Measurements from ENCODE around the gene PDZK1IP1.
A peak's percentile ranks its signal among the peaks of the same experiment; 100 is the strongest.
"Not testable (repeated sequence)": the region's sequence is repeated elsewhere in the genome, so short reads cannot be mapped to it uniquely, and the experiment has no call there.

PDZK1IP1 gene

GRCh38 chr1:47194311-47194710 lies 4.5 kb upstream of the PDZK1IP1 start:
- Histone ChIP-seq H3K9me3 (no peaks in the 10 kb centered on the region), H3K27me3 (no peaks in the 10 kb centered on the region), H3K36me3 (no peaks in the 10 kb centered on the region), H3K4me3 (ENCODE audit: low read depth, low read length) (no peak overlapping the region), H3K4me1 (no peaks in the 10 kb centered on the region)
- DNase-seq = no peak
- TF ChIP-seq CTCF (IDR thresholded peaks at IDR 0.05; ENCODE audit: low read depth, low read length) = no peak

- H3K4me3 ChIP-seq (ENCODE audit: low read depth, low read length); H3K27me3 ChIP-seq; H3K4me1 ChIP-seq; H3K9me3 ChIP-seq; DNase-seq; H3K36me3 ChIP-seq: not testable (repeated sequence)
Observed at GRCh38 chr1:47193496-47193895, 3.7 kb upstream of the PDZK1IP1 start.

GRCh38 chr1:47192458-47193384 lies 2.9 kb upstream of the PDZK1IP1 start:
- H3K36me3 ChIP-seq = no peaks in the 10 kb centered on the region
- no peak overlapping the region for H3K4me3 ChIP-seq (ENCODE audit: low read depth, low read length)
- H3K9me3 ChIP-seq = no peaks in the 10 kb centered on the region
- no peaks in the 10 kb centered on the region for H3K27me3 ChIP-seq
- no peaks in the 10 kb centered on the region for H3K4me1 ChIP-seq
- TF ChIP-seq CTCF (IDR thresholded peaks at IDR 0.05; ENCODE audit: low read depth, low read length) = peak; percentile 82
- peak; percentile 53 for DNase-seq

- DNase-seq = no peak
- Histone ChIP-seq H3K27me3 (no peaks in the 10 kb centered on the region), H3K9me3 (no peaks in the 10 kb centered on the region), H3K4me3 (ENCODE audit: low read depth, low read length) (no peak overlapping the region), H3K36me3 (no peaks in the 10 kb centered on the region), H3K4me1 (no peaks in the 10 kb centered on the region)
- TF ChIP-seq CTCF (IDR thresholded peaks at IDR 0.05; ENCODE audit: low read depth, low read length) = no peak
Observed at GRCh38 chr1:47191940-47192457, 2.2 kb upstream of the PDZK1IP1 start.

GRCh38 chr1:47190857-47191256 lies 1.0 kb upstream of the PDZK1IP1 start:
- no peaks in the 10 kb centered on the region for H3K4me1 ChIP-seq
- H3K27me3 ChIP-seq = no peaks in the 10 kb centered on the region
- H3K36me3 ChIP-seq = no peaks in the 10 kb centered on the region
- no peak for TF ChIP-seq CTCF (IDR thresholded peaks at IDR 0.05; ENCODE audit: low read depth, low read length)
- no peaks in the 10 kb centered on the region for H3K9me3 ChIP-seq
- H3K4me3 ChIP-seq (ENCODE audit: low read depth, low read length) = no peak overlapping the region
- no peak for DNase-seq

GRCh38 chr1:47190509-47190855 lies 646 bp upstream of the PDZK1IP1 start:
- Histone ChIP-seq H3K36me3 (no peaks in the 10 kb centered on the region), H3K27me3 (no peaks in the 10 kb centered on the region), H3K9me3 (no peaks in the 10 kb centered on the region), H3K4me1 (no peaks in the 10 kb centered on the region), H3K4me3 (ENCODE audit: low read depth, low read length) (no peak overlapping the region)
- no peak for DNase-seq
- TF ChIP-seq CTCF (IDR thresholded peaks at IDR 0.05; ENCODE audit: low read depth, low read length) = no peak
